ENCODE data around the gene ARHGEF4. TPM values are rescaled to one million over a fixed set of nuclear protein-coding genes. Genes with fewer than 3 reads are reported as not detected.

The ARHGEF4 gene
- total and polyA plus RNA-seq, 7 donors = 1.7 to 32.4 (median 17.2) TPM; not detected in 1

- H3K27me3 ChIP-seq = peaks cover 13 to 60% (median 28%) of the 10 kb centered on the region in 3 donors
- no peak for DNase-seq
- no peaks in the 10 kb centered on the region for H3K9me3 ChIP-seq
- no peak overlapping the region for H3K27ac ChIP-seq
- no peaks in the 10 kb centered on the region for H3K36me3 ChIP-seq
- intact Hi-C loops (cut with DNase I) = no loop called here
- TF ChIP-seq EP300 (IDR thresholded peaks at IDR 0.05) (no peak), POLR2AphosphoS5 (IDR thresholded peaks at IDR 0.05) (no peak), POLR2A (IDR thresholded peaks at IDR 0.05) (no peak)
- peak overlapping the region in 2 of 4 donors; percentile 31 to 36 for H3K4me3 ChIP-seq
- H3K4me1 ChIP-seq = peaks cover 0 to 13% (median 7%) of the 10 kb centered on the region in 4 donors
- WGBS, 2 donors = 3 to 5% methylated on average over 84 of the region's 84 CpGs
Observed at GRCh38 chr2:130963849-130964793, 127.4 kb downstream of the ARHGEF4 start.

GRCh38 chr2:130964931-130965330 lies 128.2 kb downstream of the ARHGEF4 start:
- TF ChIP-seq CTCF (IDR thresholded peaks at IDR 0.05) (no peak), POLR2AphosphoS5 (IDR thresholded peaks at IDR 0.05) (no peak), EP300 (IDR thresholded peaks at IDR 0.05) (no peak), POLR2A (IDR thresholded peaks at IDR 0.05) (no peak)
- Histone ChIP-seq H3K36me3 (no peaks in the 10 kb centered on the region), H3K4me1 (peaks cover 0 to 13% (median 7%) of the 10 kb centered on the region in 4 donors), H3K4me3 (no peak overlapping the region), H3K27ac (no peak overlapping the region), H3K9me3 (no peaks in the 10 kb centered on the region), H3K27me3 (peaks cover 13 to 60% (median 28%) of the 10 kb centered on the region in 3 donors)
- DNase-seq = no peak
- whole genome bisulfite sequencing, 2 donors = 74 to 81% methylated on average over 3 of the region's 3 CpGs
- intact Hi-C loops (cut with DNase I) = no loop called here

- Histone ChIP-seq H3K4me3 (no peak overlapping the region), H3K27me3 (peaks cover 13 to 54% (median 28%) of the 10 kb centered on the region in 3 donors), H3K27ac (no peak overlapping the region), H3K36me3 (no peaks in the 10 kb centered on the region), H3K4me1 (peaks cover 0 to 13% (median 7%) of the 10 kb centered on the region in 4 donors), H3K9me3 (no peaks in the 10 kb centered on the region)
- 46 to 62% methylated on average over 15 of the region's 15 CpGs for WGBS, 2 donors
- intact Hi-C loops (cut with DNase I) = no loop called here
- TF ChIP-seq EP300 (IDR thresholded peaks at IDR 0.05) (no peak), CTCF (IDR thresholded peaks at IDR 0.05) (no peak), POLR2AphosphoS5 (IDR thresholded peaks at IDR 0.05) (no peak), POLR2A (IDR thresholded peaks at IDR 0.05) (no peak)
- no peak for DNase-seq
Observed at GRCh38 chr2:130966149-130966774, 129.5 kb downstream of the ARHGEF4 start.

GRCh38 chr2:130966775-130967490 lies 130.2 kb downstream of the ARHGEF4 start:
- WGBS, 2 donors = 79 to 81% methylated on average over 14 of the region's 14 CpGs
- DNase-seq = no peak
- H3K36me3 ChIP-seq = no peaks in the 10 kb centered on the region
- H3K9me3 ChIP-seq = no peaks in the 10 kb centered on the region
- no peak for TF ChIP-seq CTCF (IDR thresholded peaks at IDR 0.05)
- TF ChIP-seq EP300 (IDR thresholded peaks at IDR 0.05) = no peak
- TF ChIP-seq POLR2A (IDR thresholded peaks at IDR 0.05) = no peak
- no peak for TF ChIP-seq POLR2AphosphoS5 (IDR thresholded peaks at IDR 0.05)
- intact Hi-C loops (cut with DNase I) = no loop called here
- peaks cover 13 to 49% (median 28%) of the 10 kb centered on the region in 3 donors for H3K27me3 ChIP-seq
- H3K27ac ChIP-seq = no peak overlapping the region
- H3K4me1 ChIP-seq = peaks cover 0 to 13% (median 7%) of the 10 kb centered on the region in 4 donors
- H3K4me3 ChIP-seq = no peak overlapping the region

All from sigmoid colon (tissue), 7 donors.